Measurements from ENCODE around the gene SLC35B2.

The SLC35B2 gene

DNA sequence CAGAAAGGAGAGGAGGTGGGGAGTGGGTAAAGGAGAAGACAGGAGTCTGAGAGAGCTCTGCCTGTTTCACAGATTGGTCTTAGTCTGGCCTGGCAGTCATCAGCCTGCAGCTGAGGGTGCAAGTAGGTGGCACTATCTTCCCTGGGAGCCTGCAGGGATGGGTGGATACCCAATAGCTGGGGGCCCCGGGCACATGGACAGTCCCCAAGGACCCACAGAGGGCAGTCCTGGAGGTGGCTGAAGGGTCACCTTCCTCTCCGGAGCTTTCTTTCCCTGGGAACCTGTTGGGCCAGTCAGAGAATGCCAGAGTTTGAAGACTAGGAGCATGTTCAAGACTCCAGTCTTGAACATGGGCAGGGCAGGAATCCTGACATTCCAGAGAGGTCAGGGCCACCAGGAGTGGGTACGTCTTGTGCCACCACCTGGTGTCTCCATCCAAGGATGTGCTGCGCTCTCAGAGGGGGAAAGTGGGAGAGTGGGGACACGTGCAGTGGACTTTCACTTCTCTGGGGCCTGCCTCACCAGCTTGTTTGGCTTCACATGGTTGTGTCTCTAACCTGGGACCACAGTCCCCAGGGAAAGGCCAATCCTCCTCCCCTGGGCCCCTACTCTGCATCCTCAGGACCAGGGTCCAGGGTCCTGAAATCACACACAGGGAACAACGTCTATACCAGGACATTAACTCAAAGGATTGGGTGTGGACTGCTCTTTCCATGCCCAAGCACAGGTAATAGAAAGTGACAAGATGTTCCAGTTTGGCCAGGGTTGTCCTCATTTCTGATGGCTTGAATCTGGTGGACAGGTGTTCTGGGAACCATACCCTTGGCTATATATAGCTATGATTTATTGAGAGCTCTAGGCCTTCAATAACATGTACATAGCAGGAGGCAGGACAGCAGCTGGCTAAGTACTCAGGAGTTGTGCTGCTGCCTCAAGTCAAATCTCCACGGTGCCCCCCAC lies 37.8 kb upstream of the SLC35B2 start:
- TF ChIP-seq, protein P1, sequence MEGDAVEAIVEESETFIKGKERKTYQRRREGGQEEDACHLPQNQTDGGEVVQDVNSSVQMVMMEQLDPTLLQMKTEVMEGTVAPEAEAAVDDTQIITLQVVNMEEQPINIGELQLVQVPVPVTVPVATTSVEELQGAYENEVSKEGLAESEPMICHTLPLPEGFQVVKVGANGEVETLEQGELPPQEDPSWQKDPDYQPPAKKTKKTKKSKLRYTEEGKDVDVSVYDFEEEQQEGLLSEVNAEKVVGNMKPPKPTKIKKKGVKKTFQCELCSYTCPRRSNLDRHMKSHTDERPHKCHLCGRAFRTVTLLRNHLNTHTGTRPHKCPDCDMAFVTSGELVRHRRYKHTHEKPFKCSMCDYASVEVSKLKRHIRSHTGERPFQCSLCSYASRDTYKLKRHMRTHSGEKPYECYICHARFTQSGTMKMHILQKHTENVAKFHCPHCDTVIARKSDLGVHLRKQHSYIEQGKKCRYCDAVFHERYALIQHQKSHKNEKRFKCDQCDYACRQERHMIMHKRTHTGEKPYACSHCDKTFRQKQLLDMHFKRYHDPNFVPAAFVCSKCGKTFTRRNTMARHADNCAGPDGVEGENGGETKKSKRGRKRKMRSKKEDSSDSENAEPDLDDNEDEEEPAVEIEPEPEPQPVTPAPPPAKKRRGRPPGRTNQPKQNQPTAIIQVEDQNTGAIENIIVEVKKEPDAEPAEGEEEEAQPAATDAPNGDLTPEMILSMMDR (IDR thresholded peaks at IDR 0.05; ENCODE audit: low read length, missing control alignments), result no peak
- no peak overlapping the region for H3K4me3 ChIP-seq (replicated peaks; ENCODE audit: low read depth, low read length)
- DNase-seq (ENCODE audit: low read depth), result no peak

DNA sequence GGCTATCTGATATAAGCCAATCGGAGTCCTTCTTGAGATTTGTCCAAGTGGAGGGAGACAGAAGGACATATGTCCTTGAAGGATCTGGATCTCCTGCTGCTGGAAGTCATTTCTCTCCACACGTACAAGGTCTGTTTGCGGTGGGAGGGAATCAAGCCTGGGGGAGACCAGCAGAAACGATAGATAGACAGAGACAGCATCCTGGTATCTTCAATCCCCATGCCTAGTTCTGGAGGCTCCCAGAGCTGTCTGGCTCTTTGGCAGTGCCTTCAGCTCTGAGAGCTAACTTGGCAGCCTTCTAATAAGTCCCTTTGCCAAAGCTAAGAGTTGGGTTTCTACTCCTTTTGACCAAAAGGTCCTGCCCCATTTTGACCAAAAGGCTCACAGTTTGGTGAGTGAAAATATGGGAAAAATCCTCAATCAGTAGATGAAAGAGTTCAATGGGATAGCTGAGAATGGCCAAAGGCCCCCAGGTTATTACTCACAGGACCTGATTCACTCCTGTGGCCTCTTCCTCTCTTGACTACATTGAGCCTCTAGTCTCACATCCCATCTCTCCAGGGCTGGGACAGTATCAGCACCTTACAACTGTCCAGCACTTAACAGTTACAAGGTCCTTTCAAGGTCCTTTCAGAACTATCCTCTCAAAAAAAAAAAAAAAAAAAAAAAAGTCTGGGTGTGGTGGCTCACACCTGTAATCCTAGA lies 35.5 kb upstream of the SLC35B2 start:
- TF ChIP-seq, protein P1 (IDR thresholded peaks at IDR 0.05; ENCODE audit: low read length, missing control alignments), result no peak
- no peak overlapping the region for H3K4me3 ChIP-seq (replicated peaks; ENCODE audit: low read depth, low read length)
- no peak for DNase-seq (ENCODE audit: low read depth)

DNA sequence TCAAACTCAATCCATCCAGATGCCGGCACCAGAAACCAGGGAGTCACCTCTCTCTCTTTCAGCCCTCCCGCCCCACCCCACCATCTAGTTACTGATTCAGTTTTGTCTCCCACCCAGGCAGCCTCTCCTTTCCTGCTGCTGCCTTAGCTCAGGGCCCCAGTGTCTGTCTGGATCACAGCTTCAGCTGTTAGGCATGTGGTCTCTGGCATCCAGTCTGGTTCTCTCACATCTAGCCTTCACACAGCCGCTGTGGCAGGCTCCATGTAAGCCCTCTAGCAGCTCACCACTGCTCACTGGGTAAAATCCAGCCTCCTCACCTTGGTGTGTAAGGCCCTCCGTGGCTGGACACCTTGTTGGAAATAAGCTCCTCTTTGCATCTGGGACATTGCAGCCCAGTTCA lies 34.5 kb upstream of the SLC35B2 start:
- H3K4me3 ChIP-seq (replicated peaks; ENCODE audit: low read depth, low read length), result no peak overlapping the region
- DNase-seq (ENCODE audit: low read depth), result no peak
- TF ChIP-seq, protein P1 (IDR thresholded peaks at IDR 0.05; ENCODE audit: low read length, missing control alignments), result no peak

DNA sequence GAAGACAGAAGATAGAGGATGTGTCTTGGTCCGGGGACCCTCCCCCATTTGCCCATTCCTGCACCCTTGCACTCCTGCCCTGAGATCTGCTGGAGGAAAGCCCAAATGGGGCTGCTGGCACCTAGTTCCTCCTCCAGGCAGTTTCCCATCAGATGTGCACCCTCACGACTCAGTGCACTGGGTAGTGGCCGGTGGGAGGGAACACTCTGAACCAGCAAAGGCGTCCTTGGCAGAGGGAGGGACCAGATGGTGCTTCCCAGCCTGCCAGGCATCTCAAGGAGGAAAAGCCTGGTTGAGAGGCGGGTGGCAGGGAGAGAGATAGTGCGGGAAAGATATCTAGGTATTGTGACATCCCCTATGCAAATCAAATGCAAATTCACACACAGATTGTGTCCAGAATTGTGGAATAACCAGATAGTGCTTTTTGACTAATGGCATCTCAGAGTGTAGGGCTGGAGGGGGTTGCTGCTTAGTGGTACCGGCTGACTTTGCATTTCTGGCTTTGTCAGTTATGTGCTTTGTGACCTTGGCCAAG lies 32.5 kb upstream of the SLC35B2 start:
- H3K4me3 ChIP-seq (replicated peaks; ENCODE audit: low read depth, low read length), result no peak overlapping the region
- TF ChIP-seq, protein P1 (IDR thresholded peaks at IDR 0.05; ENCODE audit: low read length, missing control alignments), result no peak
- DNase-seq (ENCODE audit: low read depth), result no peak

DNA sequence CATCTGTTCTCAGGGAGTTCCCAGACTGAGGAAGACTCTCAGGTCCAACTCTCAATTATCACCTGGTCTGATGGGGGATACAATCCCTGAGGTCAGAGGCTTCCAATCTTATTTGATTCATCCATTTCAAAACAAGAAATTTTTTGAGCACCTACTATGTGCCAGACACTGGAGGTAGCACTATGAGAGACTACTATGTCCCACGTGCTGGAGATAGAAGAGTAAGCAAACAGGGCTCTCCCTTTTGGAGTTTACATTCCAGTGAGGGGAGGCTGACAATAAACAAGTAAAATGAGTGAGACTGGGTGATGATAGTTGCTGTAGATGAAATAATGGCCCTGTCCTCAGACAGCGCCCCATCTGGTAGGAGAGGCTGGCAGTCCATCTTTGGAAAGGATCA lies 29.4 kb upstream of the SLC35B2 start:
- no peak overlapping the region for H3K4me3 ChIP-seq (replicated peaks; ENCODE audit: low read depth, low read length)
- DNase-seq (ENCODE audit: low read depth), result no peak
- TF ChIP-seq, protein P1 (IDR thresholded peaks at IDR 0.05; ENCODE audit: low read length, missing control alignments), result no peak

DNA sequence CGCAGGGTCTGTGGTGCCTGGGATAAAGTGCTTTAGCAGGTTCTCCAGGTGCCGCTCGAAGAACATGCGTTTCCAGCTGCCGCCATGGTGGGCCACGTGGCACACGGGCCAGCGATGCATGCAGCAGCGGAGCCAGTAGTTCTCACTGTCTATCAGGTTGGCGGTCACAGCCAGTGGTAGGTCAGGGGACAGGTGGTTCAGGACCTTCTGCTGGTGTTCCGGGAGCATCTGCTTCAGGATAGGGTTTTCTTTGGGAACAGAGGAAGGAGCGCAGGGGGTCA lies 28.9 kb upstream of the SLC35B2 start:
- TF ChIP-seq, protein P1 (IDR thresholded peaks at IDR 0.05; ENCODE audit: low read length, missing control alignments), result no peak
- DNase-seq (ENCODE audit: low read depth), result no peak
- H3K4me3 ChIP-seq (replicated peaks; ENCODE audit: low read depth, low read length), result no peak overlapping the region

Data from fibroblast of pulmonary artery (primary cell).